Epithelial cell of esophagus (primary cell): Measurements from ENCODE around the gene CAMK1D.
"Not testable (repeated sequence)": the region's sequence is repeated elsewhere in the genome, so short reads cannot be mapped to it uniquely, and the experiment has no call there.

Experiments used
- DNase-seq: peaks from one replicate; pipeline ENCODE4 v3.0.0; 2010; ENCODE audit warnings: low read depth
- H3K4me3 ChIP-seq: 2 replicates; pipeline ENCODE4 v1.5.1; 2011; ENCODE audit warnings: mild to moderate bottlenecking, low read length, control low read depth
- CTCF ChIP-seq: IDR thresholded peaks from 2 replicates; pipeline ENCODE4 v1.5.1; 2011; ENCODE audit warnings: low read depth, mild to moderate bottlenecking, low read length, control low read depth, inconsistent platforms; ENCODE audit not compliant: insufficient read depth; ENCODE audit errors: missing control alignments

CAMK1D gene

GRCh38 chr10:12432402-12433189 is 83.2 kb downstream of the CAMK1D start:
- no peak for TF ChIP-seq CTCF
- no peak for DNase-seq
- H3K4me3 ChIP-seq = no peak overlapping the region

- H3K4me3 ChIP-seq = no peak overlapping the region
- TF ChIP-seq CTCF = no peak
- DNase-seq = no peak
Observed at GRCh38 chr10:12434277-12434676, 84.9 kb downstream of the CAMK1D start.

GRCh38 chr10:12434677-12435076 is 85.3 kb downstream of the CAMK1D start:
- not testable (repeated sequence) for H3K4me3 ChIP-seq, DNase-seq

- H3K4me3 ChIP-seq = no peak overlapping the region
Observed at GRCh38 chr10:12435348-12435747, 86.0 kb downstream of the CAMK1D start.

GRCh38 chr10:12438919-12439692 is 89.8 kb downstream of the CAMK1D start:
- TF ChIP-seq CTCF = no peak
- H3K4me3 ChIP-seq = no peak overlapping the region
- no peak for DNase-seq

More at GRCh38 chr10:12435348-12435747, 86.0 kb downstream of the CAMK1D start:
- no peak for TF ChIP-seq CTCF
- DNase-seq = no peak

- not testable (repeated sequence) for H3K4me3 ChIP-seq, DNase-seq
Observed at GRCh38 chr10:12439767-12440166, 90.4 kb downstream of the CAMK1D start.

- no peak overlapping the region for H3K4me3 ChIP-seq
- no peak for TF ChIP-seq CTCF
- DNase-seq = no peak
Observed at GRCh38 chr10:12443026-12443425, 93.7 kb downstream of the CAMK1D start.
